HEK293 (cell line): ENCODE data around the gene DLG2.

ENCODE experiments used
- CTCF ChIA-PET: fragments of 350-600 bp; formaldehyde crosslinking; extraction: SDS; loops from one replicate; lab custom pipeline; 2021; ENCODE audit warnings: antibody characterized with exemption; lab: Yijun Ruan, JAX
- POLR2A ChIA-PET: fragments of 300-600 bp; formaldehyde crosslinking; extraction: SDS; loops from one replicate; lab custom pipeline; 2020; ENCODE audit warnings: antibody characterized with exemption, inconsistent platforms; lab: Yijun Ruan, JAX
- H3K27ac ChIP-seq: fragments of 200-500 bp; sonication (Bioruptor generic); 2 replicates; pipeline ENCODE4 v1.5.1; 2014; ENCODE audit warnings: low read depth, low read length, control low read depth, inconsistent platforms; ENCODE audit errors: extremely low read depth
- H3K36me3 ChIP-seq, 2 experiments: fragments of 200-500 bp in 1 of 2; sonication (Bioruptor generic) in 1 of 2; 1 replicate in 1 of 2; 2 replicates in 1 of 2; pipeline ENCODE4 v1.5.1; 2014 to 2017; ENCODE audit warnings: inconsistent platforms in 2 of 2, low read length in 2 of 2; ENCODE audit not compliant: control insufficient read depth in 2 of 2, insufficient read depth in 1 of 2
- H3K4me1 ChIP-seq: fragments of 200-500 bp; sonication (Bioruptor generic); 2 replicates; pipeline ENCODE4 v1.5.1; 2014; ENCODE audit warnings: mild to moderate bottlenecking, low read length, inconsistent platforms; ENCODE audit not compliant: control insufficient read depth, insufficient read depth
- H3K4me3 ChIP-seq: 2 replicates; pipeline ENCODE4 v1.5.1; 2011; ENCODE audit warnings: low read depth, mild to moderate bottlenecking, control low read depth, low read length, moderate library complexity
- H3K9me3 ChIP-seq: fragments of 200-500 bp; sonication (Bioruptor generic); 2 replicates; pipeline ENCODE4 v1.5.1; 2014; ENCODE audit warnings: low read depth, low read length, inconsistent platforms; ENCODE audit not compliant: control insufficient read depth, insufficient read depth
- BCL11A ChIP-seq: fragments of 450-650 bp; formaldehyde crosslinking; IDR thresholded peaks from 2 replicates; pipeline ENCODE4 v1.5.1; 2016; ENCODE audit warnings: low read depth, missing biosample characterization, missing genetic modification characterization
- HOXD13 ChIP-seq: sonication (generic); formaldehyde crosslinking; IDR thresholded peaks from 2 replicates; pipeline ENCODE4 v1.8.0; 2022; ENCODE audit warnings: missing genetic modification reagents, borderline replicate concordance
- IKZF3 ChIP-seq: fragments of 450-650 bp; IDR thresholded peaks from 2 replicates; pipeline ENCODE4 v1.5.0; 2018; ENCODE audit warnings: missing biosample characterization, mild to moderate bottlenecking, missing genetic modification characterization, moderate library complexity
- KLF9 ChIP-seq: fragments of 450-650 bp; formaldehyde crosslinking; IDR thresholded peaks from 2 replicates; pipeline ENCODE4 v1.5.1; 2016; ENCODE audit warnings: missing biosample characterization, missing genetic modification characterization, low read depth
- SALL2 ChIP-seq: fragments of 450-650 bp; formaldehyde crosslinking; IDR thresholded peaks from 2 replicates; pipeline ENCODE4 v1.5.0; 2017; ENCODE audit warnings: missing biosample characterization, mild to moderate bottlenecking, missing genetic modification characterization, borderline replicate concordance
- SP2 ChIP-seq: fragments of 450-650 bp; formaldehyde crosslinking; IDR thresholded peaks from 2 replicates; pipeline ENCODE4 v1.5.1; 2016; ENCODE audit warnings: missing biosample characterization, missing genetic modification characterization
- SP7 ChIP-seq: fragments of 450-650 bp; formaldehyde crosslinking; IDR thresholded peaks from 2 replicates; pipeline ENCODE4 v1.5.1; 2016; ENCODE audit warnings: missing biosample characterization, missing genetic modification characterization
- YY2 ChIP-seq: fragments of 450-650 bp; formaldehyde crosslinking; IDR thresholded peaks from 2 replicates; pipeline ENCODE4 v1.5.1; 2016; ENCODE audit warnings: missing biosample characterization, missing genetic modification characterization
- ZBTB21 ChIP-seq: fragments of 450-650 bp; formaldehyde crosslinking; IDR thresholded peaks from 2 replicates; pipeline ENCODE4 v1.5.1; 2017; ENCODE audit warnings: missing biosample characterization, missing genetic modification characterization
- ZFP41 ChIP-seq: fragments of 450-650 bp; formaldehyde crosslinking; IDR thresholded peaks from 2 replicates; pipeline ENCODE4 v1.5.1; 2016; ENCODE audit warnings: missing biosample characterization, missing genetic modification characterization, borderline replicate concordance
- ZNF132 ChIP-seq: fragments of 450-650 bp; formaldehyde crosslinking; IDR thresholded peaks from 2 replicates; pipeline ENCODE4 v1.5.1; 2017; ENCODE audit warnings: missing biosample characterization, missing genetic modification characterization, borderline replicate concordance
- ZNF174 ChIP-seq: fragments of 450-650 bp; formaldehyde crosslinking; IDR thresholded peaks from 2 replicates; pipeline ENCODE4 v1.5.0; 2017; ENCODE audit warnings: missing biosample characterization, mild to moderate bottlenecking, missing genetic modification characterization
- ZNF311 ChIP-seq: fragments of 450-650 bp; formaldehyde crosslinking; IDR thresholded peaks from 2 replicates; pipeline ENCODE4 v1.5.1; 2017; ENCODE audit warnings: missing biosample characterization, missing genetic modification characterization, borderline replicate concordance
- ZNF433 ChIP-seq: fragments of 450-650 bp; formaldehyde crosslinking; IDR thresholded peaks from 2 replicates; pipeline ENCODE4 v1.5.1; 2016; ENCODE audit warnings: missing biosample characterization, missing genetic modification characterization, low read depth
- ZNF473 ChIP-seq: fragments of 450-650 bp; formaldehyde crosslinking; IDR thresholded peaks from 2 replicates; pipeline ENCODE4 v1.5.1; 2017; ENCODE audit warnings: missing biosample characterization, missing genetic modification characterization
- ZNF626 ChIP-seq: fragments of 450-650 bp; sonication (Bioruptor Pico); formaldehyde crosslinking; IDR thresholded peaks from 2 replicates; pipeline ENCODE4 v1.5.1; 2018; ENCODE audit warnings: missing biosample characterization, missing genetic modification characterization, inconsistent platforms
- ZNF776 ChIP-seq: fragments of 450-650 bp; formaldehyde crosslinking; IDR thresholded peaks from 2 replicates; pipeline ENCODE4 v1.5.0; 2017; ENCODE audit warnings: missing biosample characterization, missing genetic modification characterization, borderline replicate concordance
- ZXDB ChIP-seq: fragments of 450-650 bp; formaldehyde crosslinking; IDR thresholded peaks from 2 replicates; pipeline ENCODE4 v1.5.1; 2016; ENCODE audit warnings: missing biosample characterization, missing genetic modification characterization
- TF ChIP-seq, protein P1 (sequence below): fragments of 450-650 bp; formaldehyde crosslinking; IDR thresholded peaks from 2 replicates; pipeline ENCODE4 v1.5.1; 2016; ENCODE audit warnings: missing biosample characterization, missing genetic modification characterization
- TF ChIP-seq, protein P2 (sequence below): fragments of 450-650 bp; formaldehyde crosslinking; IDR thresholded peaks from 2 replicates; pipeline ENCODE4 v1.5.1; 2016; ENCODE audit warnings: missing biosample characterization, missing genetic modification characterization, borderline replicate concordance
- TF ChIP-seq, protein P3 (sequence below): fragments of 450-650 bp; formaldehyde crosslinking; IDR thresholded peaks from 2 replicates; pipeline ENCODE4; 2016; ENCODE audit warnings: missing biosample characterization, missing genetic modification characterization
- TF ChIP-seq, protein P4 (sequence below): fragments of 450-650 bp; formaldehyde crosslinking; IDR thresholded peaks from 2 replicates; pipeline ENCODE4 v1.5.1; 2016; ENCODE audit warnings: missing biosample characterization, missing genetic modification characterization
- TF ChIP-seq, protein P5 (sequence below): fragments of 450-650 bp; formaldehyde crosslinking; IDR thresholded peaks from 2 replicates; pipeline ENCODE4 v1.5.1; 2016; ENCODE audit warnings: missing biosample characterization, missing genetic modification characterization, low read depth
- TF ChIP-seq, protein P6 (sequence below): fragments of 450-650 bp; formaldehyde crosslinking; IDR thresholded peaks from 2 replicates; pipeline ENCODE4 v1.5.1; 2016; ENCODE audit warnings: missing biosample characterization, missing genetic modification characterization

The DLG2 gene

DNA sequence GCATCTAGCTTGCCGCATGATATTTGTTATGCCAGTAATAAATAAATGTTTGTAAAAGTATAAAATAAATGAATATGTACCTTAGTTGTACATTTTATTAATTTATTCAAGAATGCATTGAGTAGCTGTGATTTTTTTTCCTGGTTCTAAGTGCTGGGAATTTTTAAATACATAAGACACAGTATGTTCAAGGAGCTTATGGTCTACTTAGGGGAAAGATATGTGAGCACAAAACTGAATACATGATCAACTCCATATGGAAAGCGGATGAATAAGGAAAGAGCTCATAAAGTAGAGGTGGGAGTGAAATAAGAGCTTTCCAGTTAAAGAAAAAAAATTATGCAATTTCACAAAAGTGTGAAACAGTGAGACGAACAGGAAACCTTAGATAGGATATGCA, 1396.7 kb downstream of the DLG2 start:
- no peak overlapping the region for H3K27ac ChIP-seq
- POLR2A ChIA-PET, result no interaction called here
- TF ChIP-seq BCL11A (tag by site-specific recombination), result no peak
- TF ChIP-seq, protein P1, sequence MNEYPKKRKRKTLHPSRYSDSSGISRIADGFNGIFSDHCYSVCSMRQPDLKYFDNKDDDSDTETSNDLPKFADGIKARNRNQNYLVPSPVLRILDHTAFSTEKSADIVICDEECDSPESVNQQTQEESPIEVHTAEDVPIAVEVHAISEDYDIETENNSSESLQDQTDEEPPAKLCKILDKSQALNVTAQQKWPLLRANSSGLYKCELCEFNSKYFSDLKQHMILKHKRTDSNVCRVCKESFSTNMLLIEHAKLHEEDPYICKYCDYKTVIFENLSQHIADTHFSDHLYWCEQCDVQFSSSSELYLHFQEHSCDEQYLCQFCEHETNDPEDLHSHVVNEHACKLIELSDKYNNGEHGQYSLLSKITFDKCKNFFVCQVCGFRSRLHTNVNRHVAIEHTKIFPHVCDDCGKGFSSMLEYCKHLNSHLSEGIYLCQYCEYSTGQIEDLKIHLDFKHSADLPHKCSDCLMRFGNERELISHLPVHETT (tag by site-specific recombination), result no peak
- no peak for TF ChIP-seq SP7
- TF ChIP-seq, protein P2, sequence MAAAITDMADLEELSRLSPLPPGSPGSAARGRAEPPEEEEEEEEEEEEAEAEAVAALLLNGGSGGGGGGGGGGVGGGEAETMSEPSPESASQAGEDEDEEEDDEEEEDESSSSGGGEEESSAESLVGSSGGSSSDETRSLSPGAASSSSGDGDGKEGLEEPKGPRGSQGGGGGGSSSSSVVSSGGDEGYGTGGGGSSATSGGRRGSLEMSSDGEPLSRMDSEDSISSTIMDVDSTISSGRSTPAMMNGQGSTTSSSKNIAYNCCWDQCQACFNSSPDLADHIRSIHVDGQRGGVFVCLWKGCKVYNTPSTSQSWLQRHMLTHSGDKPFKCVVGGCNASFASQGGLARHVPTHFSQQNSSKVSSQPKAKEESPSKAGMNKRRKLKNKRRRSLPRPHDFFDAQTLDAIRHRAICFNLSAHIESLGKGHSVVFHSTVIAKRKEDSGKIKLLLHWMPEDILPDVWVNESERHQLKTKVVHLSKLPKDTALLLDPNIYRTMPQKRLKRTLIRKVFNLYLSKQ (tag by site-specific recombination), result no peak
- no peak for TF ChIP-seq ZFP41
- TF ChIP-seq KLF9 (tag by site-specific recombination), result no peak
- no peak for TF ChIP-seq ZNF776 (tag by site-specific recombination)
- TF ChIP-seq ZNF311 (tag by site-specific recombination), result no peak
- TF ChIP-seq, protein P3, sequence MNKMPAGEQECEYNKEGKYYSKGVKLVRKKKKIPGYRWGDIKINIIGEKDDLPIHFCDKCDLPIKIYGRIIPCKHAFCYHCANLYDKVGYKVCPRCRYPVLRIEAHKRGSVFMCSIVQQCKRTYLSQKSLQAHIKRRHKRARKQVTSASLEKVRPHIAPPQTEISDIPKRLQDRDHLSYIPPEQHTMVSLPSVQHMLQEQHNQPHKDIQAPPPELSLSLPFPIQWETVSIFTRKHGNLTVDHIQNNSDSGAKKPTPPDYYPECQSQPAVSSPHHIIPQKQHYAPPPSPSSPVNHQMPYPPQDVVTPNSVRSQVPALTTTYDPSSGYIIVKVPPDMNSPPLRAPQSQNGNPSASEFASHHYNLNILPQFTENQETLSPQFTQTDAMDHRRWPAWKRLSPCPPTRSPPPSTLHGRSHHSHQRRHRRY, result no peak
- TF ChIP-seq ZNF626, result no peak
- TF ChIP-seq ZNF473, result no peak
- TF ChIP-seq HOXD13 (CRISPR knock-in tag), result no peak
- TF ChIP-seq SALL2 (tag by site-specific recombination), result no peak
- TF ChIP-seq, all 188 proteins: peak for 0
- CTCF ChIA-PET, result interaction anchor here (0.6 kb wide), 1 partner anchor 13 kb away, joined by 5 read pairs; no protein-coding TSS in a partner anchor
- Histone ChIP-seq H3K4me1 (no peaks in the 10 kb centered on the region), H3K9me3 (no peaks in the 10 kb centered on the region), H3K4me3 (no peak overlapping the region), H3K36me3 (no peaks in the 10 kb centered on the region)

DNA sequence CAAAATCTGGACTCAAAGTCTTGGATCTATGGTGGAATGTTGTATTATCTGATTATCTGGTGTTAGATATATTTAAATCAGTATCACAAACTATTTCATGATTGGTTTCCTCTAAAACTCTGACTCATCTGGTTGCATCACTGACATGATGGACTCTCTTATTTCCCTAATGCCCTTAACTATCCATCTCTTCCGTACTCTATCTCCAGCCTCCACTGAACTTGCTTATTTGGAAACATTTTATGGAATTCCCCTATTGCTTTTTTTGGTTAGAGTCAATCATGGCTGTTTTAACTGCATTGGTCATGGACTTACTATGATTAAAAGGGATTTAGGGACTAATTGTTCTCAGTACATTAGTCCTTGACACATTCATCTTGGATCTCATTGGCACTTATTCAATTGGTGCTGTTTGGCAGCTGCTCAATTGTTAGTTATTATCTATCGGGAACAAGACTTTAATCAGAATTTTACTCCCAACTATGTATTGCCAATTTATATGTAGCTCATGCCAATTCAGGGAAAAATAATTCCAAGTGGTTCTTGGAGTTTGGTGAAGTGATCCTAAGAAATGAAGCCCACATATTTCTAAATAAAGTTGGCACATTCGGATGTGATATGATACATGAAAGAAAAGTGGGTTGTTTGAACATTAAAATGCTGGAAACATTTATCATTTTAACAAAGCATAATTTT, 1399.0 kb downstream of the DLG2 start:
- no peaks in the 10 kb centered on the region for H3K9me3 ChIP-seq
- no peaks in the 10 kb centered on the region for H3K4me1 ChIP-seq
- POLR2A ChIA-PET, result no interaction called here
- no peak overlapping the region for H3K27ac ChIP-seq
- no peaks in the 10 kb centered on the region for H3K36me3 ChIP-seq
- H3K4me3 ChIP-seq, result no peak overlapping the region
- CTCF ChIA-PET, result no interaction called here
- TF ChIP-seq, protein P4, sequence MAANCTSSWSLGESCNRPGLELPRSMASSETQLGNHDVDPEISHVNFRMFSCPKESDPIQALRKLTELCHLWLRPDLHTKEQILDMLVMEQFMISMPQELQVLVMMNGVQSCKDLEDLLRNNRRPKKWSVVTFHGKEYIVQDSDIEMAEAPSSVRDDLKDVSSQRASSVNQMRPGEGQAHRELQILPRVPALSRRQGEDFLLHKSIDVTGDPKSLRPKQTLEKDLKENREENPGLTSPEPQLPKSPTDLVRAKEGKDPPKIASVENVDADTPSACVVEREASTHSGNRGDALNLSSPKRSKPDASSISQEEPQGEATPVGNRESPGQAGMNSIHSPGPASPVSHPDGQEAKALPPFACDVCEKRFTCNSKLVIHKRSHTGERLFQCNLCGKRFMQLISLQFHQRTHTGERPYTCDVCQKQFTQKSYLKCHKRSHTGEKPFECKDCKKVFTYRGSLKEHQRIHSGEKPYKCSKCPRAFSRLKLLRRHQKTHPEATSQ (tag by site-specific recombination), result no peak
- no peak for TF ChIP-seq ZNF433 (tag by site-specific recombination)
- TF ChIP-seq, all 188 proteins: peak for 0

DNA sequence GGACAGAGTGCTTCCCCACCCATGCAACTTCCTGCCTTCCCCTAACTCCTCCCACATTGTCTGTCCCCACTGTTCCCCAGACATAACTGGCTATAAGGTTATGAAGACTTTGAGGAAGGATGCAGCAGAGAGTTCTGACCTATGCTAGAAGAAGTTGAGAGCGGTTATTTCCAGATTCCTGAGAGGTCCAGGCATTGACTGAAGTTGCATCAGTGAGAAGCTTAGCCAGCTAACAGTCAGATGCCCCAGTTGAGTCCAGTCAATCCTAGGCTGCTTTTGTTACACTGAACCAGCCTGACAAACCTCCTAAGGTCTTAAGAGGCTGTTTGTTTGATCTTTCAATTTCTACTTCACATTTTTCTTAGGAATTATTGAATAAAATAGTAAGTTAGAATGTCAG, 1403.1 kb downstream of the DLG2 start:
- CTCF ChIA-PET, result no interaction called here

More for the DNA sequence above, 1403.1 kb downstream of the DLG2 start:
- TF ChIP-seq ZBTB21 (tag by site-specific recombination), result no peak
- TF ChIP-seq, protein P5, sequence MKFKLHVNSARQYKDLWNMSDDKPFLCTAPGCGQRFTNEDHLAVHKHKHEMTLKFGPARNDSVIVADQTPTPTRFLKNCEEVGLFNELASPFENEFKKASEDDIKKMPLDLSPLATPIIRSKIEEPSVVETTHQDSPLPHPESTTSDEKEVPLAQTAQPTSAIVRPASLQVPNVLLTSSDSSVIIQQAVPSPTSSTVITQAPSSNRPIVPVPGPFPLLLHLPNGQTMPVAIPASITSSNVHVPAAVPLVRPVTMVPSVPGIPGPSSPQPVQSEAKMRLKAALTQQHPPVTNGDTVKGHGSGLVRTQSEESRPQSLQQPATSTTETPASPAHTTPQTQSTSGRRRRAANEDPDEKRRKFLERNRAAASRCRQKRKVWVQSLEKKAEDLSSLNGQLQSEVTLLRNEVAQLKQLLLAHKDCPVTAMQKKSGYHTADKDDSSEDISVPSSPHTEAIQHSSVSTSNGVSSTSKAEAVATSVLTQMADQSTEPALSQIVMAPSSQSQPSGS (tag by site-specific recombination), result no peak
- no peak for TF ChIP-seq ZXDB (tag by site-specific recombination)
- no peak for TF ChIP-seq IKZF3 (tag by site-specific recombination)
- TF ChIP-seq SP2 (tag by site-specific recombination), result no peak
- no peak for TF ChIP-seq ZNF776 (tag by site-specific recombination)
- TF ChIP-seq YY2 (tag by site-specific recombination), result no peak
- TF ChIP-seq ZNF132 (tag by site-specific recombination), result no peak
- no peak for TF ChIP-seq ZNF174 (tag by site-specific recombination)
- TF ChIP-seq, protein P6, sequence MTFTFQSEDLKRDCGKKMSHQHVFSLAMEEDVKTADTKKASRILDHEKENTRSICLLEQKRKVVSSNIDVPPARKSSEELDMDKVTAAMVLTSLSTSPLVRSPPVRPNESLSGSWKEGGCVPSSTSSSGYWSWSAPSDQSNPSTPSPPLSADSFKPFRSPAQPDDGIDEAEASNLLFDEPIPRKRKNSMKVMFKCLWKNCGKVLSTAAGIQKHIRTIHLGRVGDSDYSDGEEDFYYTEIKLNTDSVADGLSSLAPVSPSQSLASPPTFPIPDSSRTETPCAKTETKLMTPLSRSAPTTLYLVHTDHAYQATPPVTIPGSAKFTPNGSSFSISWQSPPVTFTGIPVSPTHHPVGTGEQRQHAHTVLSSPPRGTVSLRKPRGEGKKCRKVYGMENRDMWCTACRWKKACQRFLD (tag by site-specific recombination), result no peak
- POLR2A ChIA-PET, result no interaction called here
- Histone ChIP-seq H3K36me3 (no peaks in the 10 kb centered on the region), H3K9me3 (no peaks in the 10 kb centered on the region), H3K4me3 (no peak overlapping the region), H3K27ac (no peak overlapping the region), H3K4me1 (no peaks in the 10 kb centered on the region)
